ACC112 (cell line): Measurements from ENCODE around the gene NLGN1.

Source experiments
- H2AFZ ChIP-seq: fragments of 200-600 bp; sonication (generic); one replicate; pipeline ENCODE4 v1.6.0; 2017; ENCODE audit warnings: antibody characterized with exemption, low read length; ENCODE audit not compliant: unreplicated experiment
- H3K27ac ChIP-seq: fragments of 200-600 bp; sonication (generic); 2 replicates; pipeline ENCODE4 v1.5.1; 2014; ENCODE audit warnings: low read depth, mild to moderate bottlenecking, antibody characterized with exemption, low read length, moderate library complexity
- H3K27me3 ChIP-seq: fragments of 200-600 bp; sonication (generic); 2 replicates; pipeline ENCODE4 v1.6.1; 2014; ENCODE audit warnings: mild to moderate bottlenecking, antibody characterized with exemption, low read length, moderate library complexity, mixed read lengths; ENCODE audit not compliant: insufficient read depth
- H3K36me3 ChIP-seq: fragments of 200-600 bp; sonication (generic); 2 replicates; pipeline ENCODE4 v1.6.1; 2016; ENCODE audit warnings: mild to moderate bottlenecking, antibody characterized with exemption, low read length, moderate library complexity, mixed read lengths; ENCODE audit not compliant: insufficient read depth
- H3K4me1 ChIP-seq: fragments of 200-600 bp; sonication (generic); one replicate; pipeline ENCODE4 v1.6.1; 2016; ENCODE audit warnings: low read length, mixed read lengths; ENCODE audit not compliant: insufficient read depth, unreplicated experiment, control insufficient read depth
- H3K4me3 ChIP-seq: fragments of 200-600 bp; sonication (generic); 2 replicates; pipeline ENCODE4 v1.5.1; 2014; ENCODE audit warnings: mild to moderate bottlenecking, low read depth, low read length
- H3K79me2 ChIP-seq: fragments of 200-600 bp; sonication (generic); one replicate; pipeline ENCODE4 v1.6.0; 2016; ENCODE audit warnings: low read length; ENCODE audit not compliant: control insufficient read depth, unreplicated experiment, insufficient read depth

The NLGN1 gene

GRCh38 chr3:173869766-173870165 lies 472.2 kb downstream of the NLGN1 start:
- Histone ChIP-seq H3K4me3 (no peak overlapping the region), H3K4me1 (no peaks in the 10 kb centered on the region), H3K79me2 (no peaks in the 10 kb centered on the region), H3K27me3 (no peaks in the 10 kb centered on the region), H3K27ac (no peak overlapping the region), H2AFZ (no peak overlapping the region), H3K36me3 (no peaks in the 10 kb centered on the region)

DNA sequence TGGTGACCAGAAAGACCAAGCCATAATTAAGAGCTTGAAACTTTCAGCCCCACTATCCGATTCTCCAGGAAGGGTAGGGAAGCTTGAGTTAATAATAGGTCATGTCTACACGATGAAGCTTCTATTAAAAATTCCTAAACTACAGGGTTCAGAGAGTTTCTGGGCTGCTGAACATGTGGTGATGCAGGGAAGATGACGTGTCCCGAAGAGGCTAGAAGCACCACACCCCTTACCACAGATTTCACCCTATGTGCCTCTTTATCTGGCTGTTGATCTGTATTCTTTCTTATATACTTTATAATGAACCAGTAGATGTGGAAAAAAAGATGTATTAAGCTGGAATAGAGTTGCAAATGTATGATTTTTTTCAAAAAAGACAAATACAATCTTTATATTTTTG lies 473.4 kb downstream of the NLGN1 start:
- H3K27ac ChIP-seq, result no peak overlapping the region
- H3K4me1 ChIP-seq, result no peaks in the 10 kb centered on the region
- H2AFZ ChIP-seq, result no peak overlapping the region
- no peaks in the 10 kb centered on the region for H3K79me2 ChIP-seq
- no peaks in the 10 kb centered on the region for H3K36me3 ChIP-seq
- no peak overlapping the region for H3K4me3 ChIP-seq
- no peaks in the 10 kb centered on the region for H3K27me3 ChIP-seq

- no peak overlapping the region for H3K27ac ChIP-seq
- no peaks in the 10 kb centered on the region for H3K36me3 ChIP-seq
- H3K4me3 ChIP-seq, result no peak overlapping the region
- H3K27me3 ChIP-seq, result no peaks in the 10 kb centered on the region
- H3K79me2 ChIP-seq, result no peaks in the 10 kb centered on the region
- H2AFZ ChIP-seq, result no peak overlapping the region
- H3K4me1 ChIP-seq, result no peaks in the 10 kb centered on the region
Observed at GRCh38 chr3:173875790-173876189, 478.2 kb downstream of the NLGN1 start.

DNA sequence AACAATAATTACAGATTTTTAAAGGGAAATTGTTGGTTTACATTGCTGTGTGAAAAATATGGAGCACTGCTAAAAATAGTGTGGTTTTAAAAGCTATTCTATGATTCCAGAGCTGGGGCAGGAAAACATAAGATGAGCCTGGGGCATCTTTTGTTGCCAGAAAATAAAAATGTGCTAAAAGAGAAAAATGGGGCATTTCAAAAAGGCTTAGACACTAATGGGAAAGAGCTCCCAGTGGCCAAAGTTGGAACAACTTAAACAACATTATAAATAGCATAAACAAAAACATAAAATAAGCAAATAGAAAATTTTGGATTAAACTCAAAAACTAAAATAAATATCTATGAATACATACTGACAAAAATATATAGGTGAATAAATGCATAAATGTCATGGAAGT lies 478.9 kb downstream of the NLGN1 start:
- H3K4me3 ChIP-seq, result no peak overlapping the region
- H3K27ac ChIP-seq, result no peak overlapping the region
- no peaks in the 10 kb centered on the region for H3K27me3 ChIP-seq
- no peaks in the 10 kb centered on the region for H3K4me1 ChIP-seq
- no peaks in the 10 kb centered on the region for H3K36me3 ChIP-seq
- no peaks in the 10 kb centered on the region for H3K79me2 ChIP-seq
- H2AFZ ChIP-seq, result no peak overlapping the region

GRCh38 chr3:173887888-173888287 lies 490.3 kb downstream of the NLGN1 start:
- Histone ChIP-seq H3K36me3 (no peaks in the 10 kb centered on the region), H2AFZ (no peak overlapping the region), H3K27ac (no peak overlapping the region), H3K27me3 (no peaks in the 10 kb centered on the region), H3K4me3 (no peak overlapping the region), H3K4me1 (no peaks in the 10 kb centered on the region), H3K79me2 (no peaks in the 10 kb centered on the region)

DNA sequence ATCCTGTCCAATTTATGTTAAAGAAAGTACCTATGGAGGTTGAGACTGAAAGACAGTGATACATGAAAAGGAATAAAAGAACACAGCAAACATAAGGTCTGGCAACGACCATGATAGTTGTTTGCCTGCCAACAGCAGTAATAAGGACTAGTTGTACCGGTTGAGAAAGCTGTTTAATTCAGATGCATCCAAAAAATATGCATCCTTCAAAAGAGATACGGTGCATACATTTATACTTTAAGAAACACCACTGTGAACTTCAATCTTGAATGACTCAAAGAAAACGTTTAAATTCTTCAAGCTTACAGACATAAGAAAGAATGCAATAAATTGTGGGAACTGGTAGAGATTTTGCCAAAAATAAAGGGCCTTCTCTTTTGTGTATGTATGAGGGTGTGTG lies 492.1 kb downstream of the NLGN1 start:
- H3K79me2 ChIP-seq, result no peaks in the 10 kb centered on the region
- H2AFZ ChIP-seq, result no peak overlapping the region
- H3K4me1 ChIP-seq, result no peaks in the 10 kb centered on the region
- no peak overlapping the region for H3K27ac ChIP-seq
- H3K4me3 ChIP-seq, result no peak overlapping the region
- H3K36me3 ChIP-seq, result no peaks in the 10 kb centered on the region
- no peaks in the 10 kb centered on the region for H3K27me3 ChIP-seq

GRCh38 chr3:173890091-173890490 lies 492.5 kb downstream of the NLGN1 start:
- Histone ChIP-seq H3K36me3 (no peaks in the 10 kb centered on the region), H3K4me1 (no peaks in the 10 kb centered on the region), H3K27ac (no peak overlapping the region), H2AFZ (no peak overlapping the region), H3K4me3 (no peak overlapping the region), H3K27me3 (no peaks in the 10 kb centered on the region), H3K79me2 (no peaks in the 10 kb centered on the region)

DNA sequence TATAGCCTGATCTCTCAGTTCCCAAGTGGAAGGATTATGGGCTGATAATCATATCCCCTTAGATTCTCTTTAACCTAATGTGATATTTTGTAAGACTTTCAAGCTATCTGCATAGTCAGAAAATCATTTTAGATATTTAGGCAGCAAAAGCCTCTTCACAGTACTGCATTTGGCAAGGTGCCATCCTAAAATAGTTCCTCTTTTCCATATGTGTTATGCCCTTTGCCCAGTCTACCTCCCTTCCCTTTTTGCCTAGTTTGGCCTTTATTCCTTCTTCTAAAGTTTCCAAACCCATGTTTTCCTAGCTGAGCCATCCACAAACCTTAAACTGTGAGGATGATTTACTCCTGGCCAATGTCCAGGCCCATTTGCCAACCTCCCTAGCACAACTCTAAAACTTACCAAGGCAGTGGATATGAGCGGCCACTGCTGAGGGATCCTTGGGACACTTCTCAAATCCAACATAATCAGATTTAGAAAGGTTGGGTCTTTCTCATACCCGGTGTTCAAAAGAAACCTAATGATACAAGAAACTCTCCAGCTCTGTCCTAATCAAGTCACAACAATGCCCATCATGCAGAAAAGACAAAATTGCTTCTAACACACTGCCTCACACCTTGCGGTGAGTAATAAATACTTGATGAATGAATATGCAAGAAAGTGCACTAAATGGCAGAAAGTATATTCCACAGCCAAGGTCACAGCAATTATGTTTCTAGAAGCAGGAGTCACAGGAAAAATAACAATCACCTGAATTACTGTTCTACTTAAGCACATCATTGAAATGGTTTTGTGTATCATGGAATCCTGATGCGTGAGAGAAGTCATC lies 493.9 kb downstream of the NLGN1 start:
- Histone ChIP-seq H3K4me3 (no peak overlapping the region), H3K27ac (no peak overlapping the region), H2AFZ (no peak overlapping the region)

DNA sequence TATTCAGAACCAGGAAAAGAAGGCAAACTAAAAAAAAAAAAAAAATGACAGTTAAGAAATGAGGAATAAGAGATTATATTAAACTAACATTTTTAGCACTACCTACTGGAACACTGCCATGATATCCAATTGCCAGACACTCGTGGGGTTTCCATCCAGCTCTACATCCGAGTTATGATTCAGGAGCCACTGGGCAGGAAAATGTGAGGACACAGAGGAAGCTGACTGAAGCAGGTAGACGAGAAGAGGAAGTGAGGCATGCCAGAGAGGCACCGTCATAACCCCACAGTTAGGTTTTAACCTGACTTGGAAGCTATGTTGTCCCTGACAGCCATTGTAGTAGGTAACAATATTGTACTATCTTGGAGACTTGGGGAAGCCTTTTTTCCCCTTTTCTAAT lies 495.0 kb downstream of the NLGN1 start:
- Histone ChIP-seq H3K36me3 (no peaks in the 10 kb centered on the region), H2AFZ (no peak overlapping the region), H3K4me1 (no peaks in the 10 kb centered on the region), H3K4me3 (no peak overlapping the region), H3K27me3 (no peaks in the 10 kb centered on the region), H3K79me2 (no peaks in the 10 kb centered on the region), H3K27ac (no peak overlapping the region)

More for the DNA sequence above, 493.9 kb downstream of the NLGN1 start:
- Histone ChIP-seq H3K4me1 (no peaks in the 10 kb centered on the region), H3K27me3 (no peaks in the 10 kb centered on the region), H3K36me3 (no peaks in the 10 kb centered on the region), H3K79me2 (no peaks in the 10 kb centered on the region)

- H3K27ac ChIP-seq, result no peak overlapping the region
- H3K79me2 ChIP-seq, result no peaks in the 10 kb centered on the region
- no peaks in the 10 kb centered on the region for H3K4me1 ChIP-seq
- H2AFZ ChIP-seq, result no peak overlapping the region
- H3K36me3 ChIP-seq, result no peaks in the 10 kb centered on the region
- H3K27me3 ChIP-seq, result no peaks in the 10 kb centered on the region
- no peak overlapping the region for H3K4me3 ChIP-seq
Observed at GRCh38 chr3:173893066-173893465, 495.5 kb downstream of the NLGN1 start.

- H3K27me3 ChIP-seq, result no peaks in the 10 kb centered on the region
- H2AFZ ChIP-seq, result no peak overlapping the region
- H3K27ac ChIP-seq, result no peak overlapping the region
- no peak overlapping the region for H3K4me3 ChIP-seq
- no peaks in the 10 kb centered on the region for H3K79me2 ChIP-seq
- H3K4me1 ChIP-seq, result no peaks in the 10 kb centered on the region
- no peaks in the 10 kb centered on the region for H3K36me3 ChIP-seq
Observed at GRCh38 chr3:173893835-173894234, 496.3 kb downstream of the NLGN1 start.
